ENCODE results near the gene CDK16.
"Not testable (repeated sequence)": the region's sequence is repeated elsewhere in the genome, so short reads cannot be mapped to it uniquely, and the experiment has no call there.

The CDK16 gene

GRCh38 chrX:47257620-47258019, 39.1 kb downstream of the CDK16 start:
- DNase-seq = not testable (repeated sequence)

DNA sequence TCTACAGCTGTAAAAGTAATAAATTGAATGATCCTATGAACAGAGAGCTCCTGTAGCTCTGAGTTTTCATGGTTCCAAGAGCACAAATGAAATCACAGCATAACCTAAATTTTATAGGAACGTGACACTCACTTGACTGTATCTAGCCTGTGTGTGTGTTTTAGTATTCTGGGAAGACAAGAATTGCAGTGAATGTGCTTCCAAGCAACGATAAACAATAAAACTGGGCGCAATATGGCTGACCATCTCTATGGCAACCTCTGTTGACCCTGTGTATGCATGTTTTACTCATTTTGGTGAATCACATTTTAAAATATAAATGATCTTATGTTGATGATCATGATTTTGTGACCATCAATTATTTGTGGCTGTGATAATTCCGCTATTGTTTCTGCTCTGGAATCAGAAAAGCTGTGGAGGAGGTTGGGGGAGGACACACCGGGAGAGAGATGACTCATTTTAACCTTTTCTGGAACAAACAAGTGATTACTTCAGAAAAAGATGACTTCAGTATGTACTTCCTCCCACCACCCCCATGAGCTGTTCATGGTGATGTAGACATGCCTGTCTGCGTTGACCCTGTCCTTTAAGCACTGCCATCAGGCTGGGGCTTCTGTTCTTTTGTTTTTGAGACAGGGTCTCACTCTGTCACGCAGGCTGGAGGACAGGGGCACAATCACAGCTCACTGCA, 46.1 kb downstream of the CDK16 start:
- no peak for DNase-seq

DNA sequence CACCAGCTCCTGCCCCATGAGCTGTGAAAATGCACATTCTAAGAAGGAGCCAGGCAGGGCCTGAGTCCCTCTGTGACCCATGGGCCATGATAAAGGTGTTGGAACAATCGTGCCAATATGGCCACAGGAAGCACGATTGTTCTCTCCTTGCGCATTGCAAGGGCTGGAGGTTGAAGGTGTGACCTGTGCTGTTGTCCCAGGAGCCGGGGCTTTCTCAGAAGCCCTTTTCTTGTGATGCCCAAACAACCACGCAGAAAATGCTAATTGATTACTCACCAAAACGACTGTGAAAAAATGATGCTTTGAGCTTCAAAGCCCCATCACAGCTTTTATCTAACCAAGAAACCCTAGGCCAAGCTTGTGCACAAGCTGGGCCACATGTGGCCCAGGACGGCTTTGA, 48.2 kb downstream of the CDK16 start:
- DNase-seq = no peak

DNA sequence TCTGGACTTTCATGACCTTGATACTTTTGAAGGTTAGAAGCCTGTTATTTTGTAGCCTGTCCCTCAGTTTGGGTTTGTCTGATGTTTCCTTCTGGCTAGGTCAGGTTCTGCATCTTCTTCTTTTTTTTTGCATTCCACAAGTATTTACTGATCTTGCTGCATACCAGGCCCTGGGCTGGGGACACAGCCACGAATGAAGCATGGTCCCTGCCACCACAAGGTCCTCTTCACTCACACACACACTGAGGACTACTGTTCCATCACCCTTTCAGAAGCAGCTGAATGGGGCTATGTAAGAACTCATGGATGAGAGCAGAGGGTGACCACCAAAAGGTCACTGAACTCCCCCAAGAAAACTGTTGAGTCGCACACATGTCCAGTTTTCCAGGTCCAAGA, 53.5 kb downstream of the CDK16 start:
- no peak for DNase-seq

DNA sequence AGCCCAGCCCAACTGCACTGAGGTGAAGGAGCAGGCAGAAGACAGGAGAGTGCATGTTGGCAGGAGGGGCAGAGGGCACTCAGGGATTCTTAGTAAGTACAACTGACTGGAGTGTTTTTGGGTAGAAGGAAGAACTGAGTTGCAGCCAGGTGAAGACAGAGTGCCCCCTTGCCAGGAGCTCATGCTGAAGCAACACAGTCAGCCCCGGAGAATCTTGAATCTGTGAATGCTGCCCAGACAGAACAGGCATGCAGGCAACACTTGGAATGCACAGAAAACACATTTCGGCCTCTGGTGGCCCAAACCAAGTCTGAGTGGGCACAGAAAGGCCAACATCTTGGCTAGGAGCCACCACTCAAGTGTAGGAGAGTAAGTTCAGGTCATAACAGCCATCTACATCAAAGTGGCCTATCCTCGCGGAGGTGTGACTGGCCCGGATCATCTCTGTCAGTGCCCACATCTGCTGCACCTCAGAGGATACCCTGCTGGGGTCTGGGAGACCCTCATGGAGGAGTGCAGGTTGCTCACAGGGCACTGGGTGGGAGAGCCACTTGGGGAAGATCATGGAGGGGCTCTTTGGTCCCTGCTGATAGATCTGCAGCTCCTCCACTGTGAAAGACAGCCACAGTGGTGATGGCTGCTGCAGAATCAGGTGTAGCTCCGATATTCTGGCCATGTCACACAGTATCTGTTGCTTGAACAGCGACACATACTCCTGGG, 54.7 kb downstream of the CDK16 start:
- no peak for DNase-seq

DNA sequence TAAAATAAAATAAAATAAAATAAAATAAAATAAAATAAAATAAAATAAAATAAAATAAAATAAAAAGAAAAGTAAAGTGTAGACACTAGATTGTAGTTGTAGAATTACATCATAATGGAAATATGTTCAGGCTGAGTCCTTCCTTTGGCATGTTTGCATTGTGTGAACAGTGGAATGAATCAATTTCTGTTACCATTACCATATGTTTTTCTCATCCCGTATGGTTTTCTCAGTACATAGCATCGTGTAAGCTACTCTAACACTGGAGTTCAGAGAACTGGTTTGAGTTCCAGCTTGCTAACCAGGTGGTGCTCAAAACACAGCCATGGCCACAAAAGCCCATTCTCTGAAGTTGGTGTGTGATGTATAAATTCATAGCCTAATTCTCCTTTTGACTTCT, 60.2 kb downstream of the CDK16 start:
- no peak for DNase-seq
